Activated T-cell treated with anti-CD3 and anti-CD28 coated beads for 1 hour (primary cell): ENCODE measurements around the gene COQ8B.
"Not testable (repeated sequence)": the region's sequence is repeated elsewhere in the genome, so short reads cannot be mapped to it uniquely, and the experiment has no call there.

ENCODE experiments used
- DNase-seq: peaks from one replicate; pipeline ENCODE4 v3.0.0-alpha.2; 2020; ENCODE audit warnings: low read depth

COQ8B gene

DNA sequence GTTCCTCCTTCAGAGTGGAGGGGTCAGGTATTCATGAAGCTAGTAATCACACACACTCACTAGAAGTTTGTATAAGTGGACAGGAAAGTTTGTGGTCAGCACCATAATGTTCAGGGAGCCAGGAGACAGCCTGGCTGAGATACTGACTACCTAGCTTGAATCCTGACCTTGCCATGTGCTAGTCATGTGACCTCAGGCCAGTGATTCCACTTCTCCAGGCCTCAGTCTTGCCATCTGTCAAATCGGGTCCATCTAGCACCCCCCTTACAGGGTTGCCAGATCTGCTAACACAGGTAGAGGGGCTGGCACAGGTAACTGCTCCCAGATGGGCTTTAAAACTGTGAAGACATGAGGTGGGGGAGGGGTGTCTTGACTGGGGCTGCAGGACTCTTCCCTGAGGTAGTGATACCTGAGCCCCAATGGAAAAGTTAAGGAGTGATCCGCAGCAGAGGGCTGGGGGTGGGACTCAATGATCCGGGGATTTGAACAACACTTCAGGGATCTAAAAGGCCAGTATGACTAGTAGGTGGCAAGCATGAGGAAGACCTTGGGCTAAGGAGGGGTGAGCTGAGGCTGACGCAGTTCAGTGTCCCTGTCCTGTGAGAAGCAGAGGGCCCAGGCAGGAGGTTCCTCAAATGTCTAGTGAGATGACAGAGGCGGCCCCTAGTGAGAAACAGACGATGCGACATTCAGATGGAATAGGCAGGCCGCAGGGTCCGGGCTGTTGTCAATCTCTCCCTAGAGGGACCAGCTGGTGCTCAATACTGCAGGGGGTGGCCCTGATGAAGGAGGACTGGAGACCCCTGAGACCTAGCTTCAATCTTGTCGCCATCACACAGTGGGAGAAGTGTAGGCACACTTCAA lies 25.1 kb upstream of the COQ8B start:
- DNase-seq: no peak

DNA sequence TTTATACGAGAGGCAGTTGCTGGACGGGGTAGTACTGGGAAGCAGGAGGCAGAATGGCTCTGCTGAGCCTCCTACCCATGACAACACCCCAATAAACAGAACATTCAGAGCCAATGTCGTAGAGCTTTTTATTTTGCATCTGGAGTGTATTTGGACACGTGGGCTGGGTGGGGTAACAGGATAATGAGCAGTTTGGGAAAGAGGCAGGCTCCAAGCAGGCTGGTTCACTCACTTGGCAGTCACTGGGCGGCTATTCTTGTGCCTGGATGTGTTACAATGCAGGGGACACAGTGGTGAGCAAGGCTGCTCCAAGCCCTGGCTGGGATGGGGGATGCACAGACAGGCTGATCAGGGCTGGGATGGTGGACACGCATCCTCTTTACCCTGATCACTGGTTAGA lies 24.1 kb upstream of the COQ8B start:
- DNase-seq: no peak

DNA sequence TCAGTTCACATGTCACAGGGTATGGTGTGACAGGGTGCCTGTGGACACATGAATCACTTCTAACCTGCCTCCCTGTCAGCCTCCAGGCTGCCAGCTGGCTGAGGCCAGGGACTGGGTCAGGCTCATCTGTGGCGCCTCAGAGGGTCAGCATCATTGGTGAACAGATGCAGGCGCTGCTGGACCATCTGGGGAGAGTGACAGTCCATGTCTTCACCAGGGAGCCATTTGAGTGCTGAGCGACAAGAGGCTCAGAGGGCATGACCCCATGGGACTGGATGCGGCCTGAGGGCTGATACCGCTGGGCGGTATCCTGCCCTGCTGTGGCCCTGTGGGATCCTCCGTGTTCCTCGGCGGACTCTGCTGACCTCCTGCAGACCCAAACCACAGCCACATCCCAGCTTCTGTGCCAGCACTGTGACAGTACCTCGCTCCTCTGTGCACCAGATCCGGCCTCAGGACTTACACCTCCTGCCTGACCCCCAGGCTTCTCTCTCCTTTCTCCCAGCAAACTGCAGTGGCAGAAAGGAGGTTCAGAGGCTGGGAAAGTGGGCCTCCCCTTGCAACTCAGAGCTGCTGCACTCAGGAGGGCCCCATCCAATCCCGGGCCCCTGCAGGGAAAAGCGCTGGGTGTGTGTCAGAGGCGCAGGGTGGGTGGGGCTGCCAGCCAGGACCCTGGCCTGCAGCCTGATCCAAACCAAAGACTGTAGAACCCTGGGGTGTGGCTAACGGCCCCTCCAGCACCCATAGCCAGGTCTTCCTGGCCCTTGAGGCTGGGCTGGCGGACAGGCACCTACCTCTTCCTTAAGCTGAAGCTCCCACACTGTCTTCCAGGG lies 23.4 kb upstream of the COQ8B start:
- DNase-seq: no peak

DNA sequence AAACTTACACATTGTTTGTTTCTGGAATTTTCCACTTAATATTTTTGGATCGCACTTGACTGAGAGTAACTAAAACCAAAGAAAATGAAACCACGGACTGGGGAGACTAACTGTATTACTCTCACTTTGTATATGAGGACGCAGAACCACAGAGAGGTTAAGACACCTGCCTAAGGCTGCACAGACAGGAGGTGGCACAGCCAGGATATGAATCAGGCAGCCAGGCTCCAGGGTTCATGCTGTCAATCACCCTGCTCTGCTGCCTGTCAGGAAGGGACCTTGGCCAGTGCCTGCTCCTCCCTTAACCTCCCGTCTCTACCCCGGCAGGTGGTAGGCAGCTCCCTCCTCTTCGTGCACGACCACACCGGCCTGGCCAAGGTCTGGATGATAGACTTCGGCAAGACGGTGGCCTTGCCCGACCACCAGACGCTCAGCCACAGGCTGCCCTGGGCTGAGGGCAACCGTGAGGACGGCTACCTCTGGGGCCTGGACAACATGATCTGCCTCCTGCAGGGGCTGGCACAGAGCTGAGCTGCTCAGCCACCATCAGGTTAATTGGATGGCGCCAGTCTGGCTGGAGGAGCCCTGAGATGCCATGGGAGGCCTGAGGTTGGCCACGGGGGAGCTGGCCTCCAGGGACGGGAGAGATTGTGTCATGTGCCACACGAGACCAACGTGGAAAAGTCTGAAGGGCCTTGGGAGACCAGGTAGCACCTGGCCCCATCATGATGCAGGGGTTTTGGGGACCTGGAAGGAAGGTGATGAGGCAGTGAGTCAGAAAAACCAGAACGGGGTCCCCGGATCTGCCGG lies 22.5 kb upstream of the COQ8B start:
- DNase-seq: no peak

DNA sequence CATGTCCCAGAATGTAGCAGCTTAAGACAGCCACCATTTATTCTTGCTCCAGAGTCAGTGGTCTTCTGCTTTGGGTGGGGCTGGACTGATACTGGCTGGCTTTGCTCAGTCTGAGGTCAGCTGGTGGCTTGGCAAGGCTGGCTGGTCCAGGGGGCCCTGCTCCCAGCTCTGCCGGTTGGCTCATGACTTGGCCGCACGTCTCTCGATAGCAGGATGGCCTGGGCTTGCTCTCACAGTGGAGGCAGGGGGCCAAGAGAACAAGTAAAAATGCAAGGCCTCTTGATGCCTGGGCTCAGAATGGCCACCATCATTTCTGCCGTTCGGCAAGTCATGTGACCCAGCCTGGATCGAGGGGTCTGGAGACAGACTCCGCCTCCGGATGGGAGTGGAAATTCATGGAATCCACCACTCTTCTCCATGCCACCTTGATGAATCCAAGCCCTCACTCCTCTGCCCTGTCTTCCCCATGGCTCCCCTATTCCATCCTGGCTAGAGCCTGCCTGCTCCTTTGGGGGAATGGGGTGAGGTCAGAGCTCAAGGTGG lies 20.5 kb upstream of the COQ8B start:
- no peak for DNase-seq

DNA sequence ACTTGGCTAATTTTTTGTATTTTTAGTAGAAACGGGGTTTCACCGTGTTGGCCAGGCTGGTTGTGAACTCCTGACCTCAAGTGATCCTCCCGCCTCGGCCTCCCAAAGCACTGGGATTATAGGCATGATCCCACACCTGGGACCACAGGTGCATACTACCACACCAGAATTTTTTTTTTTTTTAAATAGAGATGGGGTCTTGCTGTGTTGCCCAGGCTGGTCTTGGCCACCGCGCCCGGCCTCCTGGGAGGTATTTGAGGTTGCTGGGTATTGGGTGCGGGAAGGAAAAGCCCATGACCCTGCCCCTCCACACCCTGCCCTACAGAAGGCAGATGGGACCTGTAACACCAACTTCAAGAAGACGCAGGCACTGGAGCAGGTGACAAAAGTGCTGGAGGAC lies 20.0 kb upstream of the COQ8B start:
- no peak for DNase-seq

DNA sequence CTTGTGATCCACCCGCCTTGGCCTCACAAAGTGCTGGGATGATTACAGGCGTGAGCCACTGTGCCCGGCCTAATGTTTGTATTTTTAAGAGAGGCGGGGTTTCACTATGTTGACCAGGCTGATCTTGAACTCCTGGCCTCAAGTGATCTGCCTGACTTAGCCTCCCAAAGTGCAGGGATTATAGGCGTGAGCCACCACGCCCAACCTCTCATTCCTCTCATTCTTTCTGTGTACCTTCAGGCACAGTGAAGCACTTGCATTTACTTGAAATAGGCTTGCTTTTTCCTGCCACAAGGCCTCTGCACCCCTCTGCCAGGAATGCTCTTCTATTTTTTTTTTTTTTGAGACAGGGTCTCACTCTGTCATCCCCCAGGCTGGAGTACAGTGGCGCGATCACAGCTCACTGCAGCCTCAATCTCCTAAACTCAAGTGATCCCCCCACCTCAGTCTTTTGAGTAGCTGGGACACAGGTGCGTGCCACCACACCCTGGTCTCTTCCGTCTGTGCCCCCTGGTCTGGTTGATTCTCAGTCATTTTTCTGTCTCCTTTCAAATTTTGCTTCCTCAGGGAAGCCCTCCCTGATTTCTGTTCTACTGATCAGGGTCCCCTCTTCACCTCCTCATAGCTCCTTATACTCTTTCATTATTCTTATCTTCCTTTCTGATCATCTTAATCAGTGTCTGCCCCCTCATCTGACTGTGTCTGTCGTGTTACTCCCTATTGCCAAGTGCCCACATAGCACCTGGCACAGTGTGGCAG lies 18.5 kb upstream of the COQ8B start:
- DNase-seq: no peak

DNA sequence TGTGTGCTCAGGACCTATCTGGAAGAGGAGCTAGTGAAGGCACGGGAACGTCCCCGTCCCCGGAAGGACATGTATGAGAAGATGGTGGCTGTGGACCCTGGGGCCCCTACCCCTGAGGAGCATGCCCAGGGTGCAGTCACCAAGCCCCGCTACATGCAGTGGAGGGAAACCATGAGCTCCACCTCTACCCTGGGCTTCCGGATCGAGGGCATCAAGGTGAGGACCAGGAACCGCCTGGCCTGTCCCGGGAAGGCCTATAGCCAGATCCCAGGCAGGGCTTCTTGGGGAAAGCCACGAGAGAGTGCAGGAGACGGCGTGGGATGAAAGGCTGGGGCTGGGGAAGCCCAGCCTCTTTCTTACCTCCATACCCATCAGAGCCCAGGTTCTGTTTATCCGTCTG lies 16.5 kb upstream of the COQ8B start:
- DNase-seq: no peak

DNA sequence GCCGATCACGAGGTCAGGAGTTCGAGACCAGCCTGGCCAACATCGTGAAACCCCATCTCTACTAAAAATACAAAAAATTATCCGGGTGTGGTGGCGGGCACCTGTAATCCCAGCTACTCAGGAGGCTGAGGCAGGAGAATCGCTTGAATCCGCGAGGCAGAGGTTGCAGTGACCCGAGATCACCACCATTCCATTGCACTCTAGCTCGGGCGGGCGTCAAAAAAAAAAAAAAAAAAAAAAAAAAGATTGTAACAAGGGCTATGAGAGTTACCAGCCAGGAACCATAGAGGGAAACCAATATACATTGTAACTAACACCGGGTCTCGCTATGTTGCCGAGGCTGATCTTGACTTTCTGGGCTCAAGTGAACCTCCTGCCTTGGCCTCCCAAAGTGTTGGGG lies 15.6 kb upstream of the COQ8B start:
- not testable (repeated sequence) for DNase-seq

DNA sequence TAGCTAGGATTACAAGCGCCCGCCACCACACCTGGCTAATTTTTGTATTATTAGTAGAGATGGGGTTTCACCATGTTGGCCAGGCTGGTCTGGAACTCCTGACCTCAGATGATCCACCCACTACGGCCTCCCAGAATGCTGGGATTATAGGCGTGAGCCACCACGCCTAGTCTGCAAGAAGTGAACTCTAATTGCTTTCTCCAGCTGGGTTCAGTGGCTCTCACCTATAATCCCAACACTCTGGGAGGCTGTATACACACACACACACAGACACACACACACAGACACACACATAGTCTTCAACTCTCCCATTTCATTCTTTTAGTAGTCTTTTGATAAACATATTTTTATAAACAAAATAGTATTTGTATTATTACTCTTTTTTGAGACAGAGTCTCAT lies 13.4 kb upstream of the COQ8B start:
- DNase-seq: not testable (repeated sequence)

DNA sequence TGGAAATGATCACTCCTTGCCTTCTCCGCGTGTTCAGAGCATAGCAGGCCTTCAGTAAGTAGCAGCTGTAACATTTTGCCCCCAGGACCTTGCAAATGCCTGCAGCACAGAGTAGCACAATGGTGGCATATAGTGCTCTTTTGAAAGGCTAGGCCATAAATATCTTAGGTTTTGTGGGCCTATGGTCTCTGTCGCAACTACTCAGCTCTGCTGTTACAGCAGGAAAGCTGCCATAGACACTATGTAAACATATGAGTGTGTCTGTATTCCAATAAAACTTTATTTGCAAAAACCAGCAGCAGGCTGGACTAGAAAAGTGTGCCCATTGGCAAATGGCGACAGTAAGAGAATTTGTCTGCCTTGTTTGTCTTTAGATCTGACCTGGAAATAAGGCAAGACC lies 9.6 kb upstream of the COQ8B start:
- DNase-seq: no peak

DNA sequence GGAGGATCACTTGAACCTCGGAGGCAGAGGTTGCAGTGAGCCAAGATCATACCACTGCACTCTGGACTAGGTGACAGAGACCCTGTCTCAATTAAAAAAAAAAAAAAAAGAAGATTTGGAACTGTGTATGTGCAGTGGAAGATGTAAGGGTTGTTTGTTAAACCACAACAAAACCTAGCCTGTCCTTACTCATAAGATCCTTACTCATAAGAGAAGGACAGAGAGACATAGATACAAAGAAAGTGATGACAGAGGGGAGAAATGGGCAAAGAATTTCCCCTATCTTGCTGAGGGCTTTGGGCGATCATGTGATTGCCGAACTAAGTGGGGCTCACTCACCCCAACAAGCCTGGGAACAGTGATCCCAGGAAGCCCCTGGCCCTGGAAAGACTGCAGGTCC lies 8.2 kb upstream of the COQ8B start:
- DNase-seq: no peak

DNA sequence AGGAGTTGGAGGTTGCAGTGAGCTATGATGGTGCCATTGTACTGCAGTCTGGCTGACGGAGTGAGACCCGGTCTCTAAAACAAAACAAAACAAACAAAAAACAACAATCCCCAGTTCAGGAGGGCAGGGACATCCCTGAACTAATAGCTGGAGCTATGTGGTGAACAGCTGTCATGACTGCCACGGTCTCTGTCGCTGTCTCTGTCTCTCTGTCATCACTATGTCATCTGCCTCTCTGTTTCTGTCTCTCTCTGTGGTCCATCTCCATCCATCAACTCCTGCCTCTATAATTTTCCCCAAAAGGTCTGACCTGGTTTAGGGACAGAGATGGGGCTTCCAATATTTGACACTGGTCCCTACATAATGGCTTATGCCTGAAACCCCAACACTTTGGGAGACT lies 7.6 kb upstream of the COQ8B start:
- DNase-seq: no peak

DNA sequence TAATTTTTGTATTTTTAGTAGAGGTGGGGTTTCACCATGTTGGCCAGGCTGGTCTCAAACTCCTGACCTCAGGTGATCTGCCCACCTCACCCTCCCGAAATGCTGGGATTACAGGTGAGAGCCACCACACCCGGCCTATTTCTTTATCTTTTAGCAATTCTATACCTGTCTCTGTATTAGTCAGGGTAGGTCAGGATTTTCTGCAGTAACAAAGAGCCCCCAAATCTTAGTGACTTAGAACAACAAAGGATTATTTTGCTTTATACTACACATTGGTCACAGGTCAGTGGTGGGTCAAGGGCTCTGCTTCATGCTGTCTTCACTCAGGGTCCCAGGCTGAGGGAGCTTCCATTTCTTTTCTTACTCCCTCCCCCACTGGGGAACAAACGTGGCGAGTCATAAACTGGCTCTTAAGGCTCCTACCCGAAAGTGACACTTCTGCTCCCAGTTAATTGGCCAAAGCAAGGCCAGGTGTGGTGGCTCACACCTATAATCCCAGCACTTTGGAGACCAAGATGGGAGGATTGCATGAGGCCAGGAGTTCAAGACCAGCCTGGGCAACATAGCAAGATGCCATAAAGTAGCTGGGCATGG lies 7.1 kb upstream of the COQ8B start:
- no peak for DNase-seq

DNA sequence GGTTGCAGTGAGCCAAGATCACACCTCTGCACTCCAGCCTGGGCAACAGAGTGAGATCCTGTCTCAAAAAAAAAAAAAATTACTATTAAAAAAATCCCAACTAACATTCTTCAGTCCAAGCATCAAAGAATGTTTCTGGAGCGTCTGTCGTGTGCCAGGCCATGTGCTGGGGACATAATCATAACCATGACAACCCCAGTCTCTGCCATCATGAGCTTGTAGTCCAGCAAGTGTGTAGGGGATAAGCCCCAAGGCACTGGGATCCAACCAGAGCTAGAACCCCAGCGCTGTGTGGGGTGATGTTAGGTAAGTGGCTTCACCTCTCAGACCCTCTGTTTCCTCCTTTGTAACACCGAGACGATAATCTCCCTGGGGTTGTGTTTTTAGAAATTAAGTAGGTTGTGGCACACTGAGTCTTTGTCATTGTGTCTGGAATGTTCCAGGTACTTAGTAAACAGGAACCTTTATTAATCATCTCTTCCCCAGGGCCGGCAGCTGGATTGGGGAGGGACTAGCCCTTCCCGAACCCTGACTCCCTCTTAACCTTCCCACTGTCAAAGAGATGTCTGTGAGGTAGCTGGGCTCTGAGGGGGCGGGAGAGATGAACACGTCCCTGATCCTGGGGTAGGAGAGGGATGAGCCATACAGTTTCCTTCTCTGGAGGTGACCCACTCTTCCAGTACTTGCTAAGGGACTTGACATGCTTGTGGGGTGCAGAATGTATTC lies 5.4 kb upstream of the COQ8B start:
- no peak for DNase-seq

DNA sequence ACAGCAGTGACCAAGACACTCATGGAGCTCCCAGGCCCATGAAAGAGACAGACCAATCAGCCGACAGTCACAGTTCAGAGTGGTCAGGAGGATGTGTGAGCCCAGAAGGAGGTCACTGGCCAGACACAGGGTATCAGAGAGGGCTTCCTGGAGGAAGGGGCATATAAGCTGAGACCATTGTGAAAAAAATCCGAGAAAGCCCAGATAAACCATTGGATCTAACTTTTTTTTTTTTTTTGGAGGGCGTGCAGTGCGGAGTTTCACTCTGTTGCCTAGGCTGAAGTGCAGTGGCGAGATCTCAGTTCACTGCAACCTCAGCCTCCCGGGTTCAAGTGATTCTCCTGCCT lies 4.4 kb upstream of the COQ8B start:
- DNase-seq: no peak

DNA sequence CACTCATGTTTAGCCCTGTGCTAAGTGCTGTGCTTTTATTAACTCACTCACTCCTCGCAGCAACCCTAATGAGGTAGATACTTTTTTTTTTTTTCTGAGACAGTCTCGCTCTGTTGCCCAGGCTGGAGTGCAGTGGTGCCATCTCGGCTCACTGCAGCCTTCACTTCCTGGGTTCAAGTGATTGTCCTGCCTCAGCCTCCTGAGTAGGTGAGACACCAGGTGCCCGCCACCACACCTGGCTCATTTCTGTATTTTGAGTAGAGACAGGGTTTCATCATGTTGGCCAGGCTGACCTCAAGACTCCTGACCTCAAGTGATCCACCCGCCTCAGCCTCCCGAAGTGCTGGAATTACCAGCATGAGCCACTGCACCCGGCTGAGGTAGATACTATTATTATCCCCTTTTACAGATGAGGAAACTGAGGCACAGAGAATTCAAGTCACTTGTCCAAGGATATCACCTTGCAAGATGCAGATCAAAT lies 2.8 kb upstream of the COQ8B start:
- no peak for DNase-seq

DNA sequence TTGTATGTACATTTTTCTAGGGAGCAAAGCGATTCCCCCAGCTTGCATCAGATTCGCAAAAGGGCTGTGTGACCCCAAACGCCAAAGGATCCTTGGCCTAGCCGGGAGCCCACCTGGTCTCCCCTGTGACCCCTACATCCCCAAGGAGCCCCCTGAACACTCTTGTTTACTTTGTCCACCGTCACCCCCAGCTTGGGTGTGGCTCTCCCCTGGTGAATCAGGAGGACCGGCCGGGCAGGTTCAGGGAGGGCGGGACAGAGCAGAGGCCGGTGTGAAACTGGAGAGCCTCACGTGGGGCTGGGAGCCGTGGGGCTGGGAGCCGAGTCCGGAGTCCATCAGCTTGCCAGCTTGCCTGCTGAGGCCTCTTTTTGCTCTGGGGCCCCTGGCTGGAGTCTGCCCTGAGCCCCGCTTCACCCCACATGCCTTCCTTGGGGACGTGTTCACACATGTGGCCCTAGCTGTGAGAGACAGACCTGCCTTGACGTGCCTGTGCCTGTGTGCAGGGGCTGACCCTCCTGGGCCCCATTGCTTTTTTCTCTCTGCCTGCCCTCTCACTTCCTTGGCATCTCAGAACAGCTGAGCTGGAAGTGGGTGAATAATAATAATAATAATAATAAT lies 2.2 kb upstream of the COQ8B start:
- no peak for DNase-seq

DNA sequence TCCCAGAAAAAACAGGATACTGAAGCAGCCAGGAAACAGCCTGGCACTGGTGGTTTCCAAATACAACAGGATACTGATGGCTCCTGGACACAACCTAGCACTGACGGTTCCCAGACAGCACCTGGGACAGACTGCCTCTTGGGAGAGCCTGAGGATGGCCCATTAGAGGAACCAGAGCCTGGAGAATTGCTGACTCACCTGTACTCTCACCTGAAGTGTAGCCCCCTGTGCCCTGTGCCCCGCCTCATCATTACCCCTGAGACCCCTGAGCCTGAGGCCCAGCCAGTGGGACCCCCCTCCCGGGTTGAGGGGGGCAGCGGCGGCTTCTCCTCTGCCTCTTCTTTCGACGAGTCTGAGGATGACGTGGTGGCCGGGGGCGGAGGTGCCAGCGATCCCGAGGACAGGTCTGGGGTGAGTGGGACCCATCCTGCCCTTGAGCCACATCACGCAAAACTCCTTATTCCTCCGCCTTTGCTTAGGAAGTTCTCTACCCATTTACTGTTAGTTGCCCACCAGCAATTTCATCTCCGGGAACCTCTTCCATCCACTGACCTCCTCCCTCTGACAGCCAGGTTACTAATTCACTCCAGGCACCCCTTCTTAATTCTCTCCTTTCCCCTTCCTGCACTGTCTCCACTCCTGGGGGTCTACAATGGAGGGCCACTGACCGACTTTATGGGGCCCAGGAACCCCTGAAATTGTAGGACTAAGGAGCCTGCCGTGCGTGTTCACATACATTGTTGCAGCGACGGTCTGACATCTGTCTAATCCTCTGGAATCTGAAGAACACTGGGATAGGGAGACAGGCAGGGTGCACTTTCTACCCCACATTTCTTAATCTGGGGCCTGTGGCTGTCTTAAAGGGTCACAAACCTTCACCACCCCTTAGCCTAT lies 1.4 kb upstream of the COQ8B start:
- DNase-seq: no peak
